HG03575 (cell line): Measurements from ENCODE around the gene KIAA1614.

ENCODE experiments used
- ATAC-seq: cut with Tn5 transposase; IDR thresholded peaks from one replicate; pipeline ENCODE4 v1.9.1; 2021; ENCODE audit not compliant: unreplicated experiment, insufficient number of reproducible peaks, low FRiP score; ENCODE audit errors: extremely low read depth

KIAA1614 gene

DNA sequence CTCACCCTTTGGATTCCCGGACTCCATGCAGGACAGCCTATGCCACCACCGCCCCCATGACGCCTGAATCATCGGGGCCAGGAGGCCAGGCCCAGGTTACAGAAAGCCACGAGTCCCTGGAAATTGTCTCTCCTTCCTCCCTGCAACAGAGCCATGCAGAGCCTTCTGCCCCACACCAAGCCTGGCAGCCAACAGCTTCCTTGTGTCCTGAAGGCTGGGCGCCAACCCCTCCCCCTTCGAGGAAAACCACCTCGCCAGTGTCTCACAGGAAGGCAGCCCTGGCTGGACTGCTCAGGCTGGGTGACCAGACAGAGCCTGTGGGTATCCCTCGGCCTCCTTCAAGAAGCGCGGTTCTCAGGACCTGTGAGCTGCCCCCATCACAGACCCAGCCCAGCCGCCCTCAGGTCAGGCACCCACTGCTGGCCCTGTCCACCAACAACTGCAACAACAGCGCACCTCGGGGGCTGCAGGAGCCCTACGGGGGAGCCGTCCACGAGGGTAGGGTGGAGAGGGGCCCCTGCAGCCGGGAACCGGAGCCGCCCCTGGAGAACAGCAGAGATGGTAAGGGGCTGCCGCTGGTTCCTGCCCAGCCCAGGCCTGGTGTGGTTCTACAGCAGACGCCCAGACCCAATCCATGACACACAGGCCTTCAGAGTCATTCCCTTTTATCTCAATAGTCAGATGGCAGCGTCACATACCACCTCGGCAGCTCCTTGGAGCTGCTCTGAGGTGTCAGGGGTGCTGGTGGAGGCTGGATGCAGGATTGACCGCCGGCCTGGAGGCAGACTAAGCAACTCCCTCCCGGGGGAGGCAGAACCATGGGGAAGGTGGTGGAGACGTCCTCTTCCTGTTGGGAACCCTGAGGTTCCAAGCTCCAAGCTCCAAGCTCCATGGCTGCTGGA lies 23.7 kb downstream of the KIAA1614 start:
- ATAC-seq = no peak

DNA sequence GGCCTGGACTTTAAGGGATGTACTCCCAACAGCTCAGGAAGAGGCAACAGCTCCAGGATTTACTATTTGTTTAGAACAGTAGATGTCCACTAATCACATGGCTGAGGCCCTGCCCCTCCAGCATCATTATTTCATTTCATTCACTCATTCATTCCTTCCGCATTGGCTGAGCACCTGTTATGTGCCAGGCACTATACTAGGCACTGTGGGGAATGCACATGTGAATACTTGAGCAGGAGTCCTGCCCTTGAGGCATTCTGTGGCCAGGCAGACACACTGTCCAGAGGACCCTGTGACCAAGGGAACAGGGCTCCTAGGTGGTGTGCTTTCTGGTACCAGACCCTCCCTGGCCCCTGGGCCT lies 24.3 kb downstream of the KIAA1614 start:
- ATAC-seq = no peak

DNA sequence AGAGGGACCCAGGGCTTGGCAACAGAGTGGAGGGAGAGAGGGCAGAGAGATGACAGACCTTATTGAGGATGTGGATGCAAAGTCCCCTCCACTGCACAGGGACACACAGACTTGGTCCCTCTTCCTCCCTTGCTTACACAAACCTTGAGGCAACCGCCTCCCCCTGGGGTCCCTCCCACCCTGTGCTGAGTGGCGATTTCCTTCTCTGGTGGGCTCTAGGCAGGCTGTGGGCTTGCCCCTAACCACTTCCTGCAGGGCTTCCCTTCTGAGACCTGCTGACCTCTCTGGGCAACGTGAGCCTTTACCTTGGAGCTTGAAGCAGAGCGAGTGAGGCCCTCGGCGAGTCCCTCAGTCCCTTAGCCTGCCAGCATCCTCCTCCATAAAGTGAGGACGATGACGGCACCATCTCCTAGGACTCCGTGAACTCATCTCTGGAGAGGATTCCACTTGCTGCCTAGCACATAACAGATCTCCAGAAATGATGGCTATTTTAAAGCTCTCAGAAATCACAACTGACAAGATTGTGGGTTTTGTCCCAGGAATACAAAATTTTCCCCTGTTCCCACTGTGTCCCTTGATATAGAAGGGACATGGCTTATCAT lies 25.0 kb downstream of the KIAA1614 start:
- ATAC-seq = no peak

DNA sequence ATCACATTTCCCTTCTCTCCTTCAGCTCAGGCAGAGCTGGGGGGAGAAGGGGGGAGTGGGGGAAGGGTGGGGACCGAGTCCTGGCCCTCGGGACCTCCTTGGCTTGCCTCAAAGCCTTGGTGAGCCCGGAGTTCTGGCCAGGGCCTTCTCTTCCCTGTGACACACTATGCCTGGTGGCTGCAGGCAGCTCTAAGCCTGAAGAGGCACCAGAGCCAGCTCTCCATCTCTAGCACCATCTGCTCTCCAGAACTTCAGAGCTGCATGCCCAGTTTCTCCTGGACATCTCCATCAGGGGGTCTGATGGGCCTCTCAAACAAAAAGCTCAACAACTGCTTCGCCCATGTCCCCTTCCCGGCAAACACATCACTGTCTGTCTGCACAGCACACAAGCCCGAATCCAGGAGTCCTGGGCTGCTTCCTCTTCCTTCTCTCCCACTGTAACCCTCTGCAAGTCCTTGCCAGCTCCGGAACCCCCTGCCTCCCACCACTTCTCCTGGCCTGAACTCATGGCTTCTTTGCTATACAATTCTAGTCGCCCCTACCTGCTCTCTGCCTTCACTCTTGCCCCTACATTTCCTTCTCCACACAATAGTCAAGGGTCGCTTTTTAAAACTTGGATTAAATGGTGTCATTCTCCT lies 26.5 kb downstream of the KIAA1614 start:
- ATAC-seq = no peak

DNA sequence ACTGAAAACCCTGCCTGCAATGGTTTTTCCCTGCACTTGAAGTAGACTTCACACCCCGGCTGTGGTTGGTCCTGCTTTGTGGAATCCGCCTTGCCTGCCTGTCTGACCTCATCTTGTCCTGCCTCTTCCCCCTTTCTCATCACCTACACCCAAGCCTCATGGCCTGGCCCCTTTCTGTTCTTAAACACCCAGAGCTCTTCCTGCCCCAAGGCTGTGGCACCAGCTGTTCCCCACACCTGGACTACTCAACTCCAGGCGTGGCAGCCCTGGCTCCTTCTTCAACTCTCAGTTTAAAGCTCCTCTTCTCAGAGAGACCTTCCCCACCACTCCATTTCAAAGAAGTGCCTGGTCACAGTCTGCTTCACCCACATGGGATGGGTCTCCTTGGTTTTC lies 27.0 kb downstream of the KIAA1614 start:
- no peak for ATAC-seq

DNA sequence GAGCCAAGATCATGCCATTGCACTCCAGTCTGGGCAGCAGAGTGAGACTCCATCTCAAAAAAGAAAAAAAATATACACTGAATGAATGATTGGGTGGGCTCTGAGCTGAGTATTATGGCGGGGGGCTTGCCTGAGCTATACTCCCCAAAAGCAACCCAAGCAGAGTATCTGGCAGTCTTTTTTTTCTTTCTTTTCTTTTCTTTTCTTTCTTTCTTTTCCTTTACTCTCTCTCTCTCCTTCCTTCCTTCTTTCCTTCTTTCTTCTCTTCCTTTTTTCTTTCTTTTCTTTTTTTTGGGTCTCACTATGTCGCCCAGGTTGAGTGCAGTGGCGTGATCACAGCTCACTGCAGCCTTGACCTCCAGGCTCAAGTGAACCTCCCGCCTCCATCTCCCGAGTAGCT lies 27.7 kb downstream of the KIAA1614 start:
- ATAC-seq = no peak

DNA sequence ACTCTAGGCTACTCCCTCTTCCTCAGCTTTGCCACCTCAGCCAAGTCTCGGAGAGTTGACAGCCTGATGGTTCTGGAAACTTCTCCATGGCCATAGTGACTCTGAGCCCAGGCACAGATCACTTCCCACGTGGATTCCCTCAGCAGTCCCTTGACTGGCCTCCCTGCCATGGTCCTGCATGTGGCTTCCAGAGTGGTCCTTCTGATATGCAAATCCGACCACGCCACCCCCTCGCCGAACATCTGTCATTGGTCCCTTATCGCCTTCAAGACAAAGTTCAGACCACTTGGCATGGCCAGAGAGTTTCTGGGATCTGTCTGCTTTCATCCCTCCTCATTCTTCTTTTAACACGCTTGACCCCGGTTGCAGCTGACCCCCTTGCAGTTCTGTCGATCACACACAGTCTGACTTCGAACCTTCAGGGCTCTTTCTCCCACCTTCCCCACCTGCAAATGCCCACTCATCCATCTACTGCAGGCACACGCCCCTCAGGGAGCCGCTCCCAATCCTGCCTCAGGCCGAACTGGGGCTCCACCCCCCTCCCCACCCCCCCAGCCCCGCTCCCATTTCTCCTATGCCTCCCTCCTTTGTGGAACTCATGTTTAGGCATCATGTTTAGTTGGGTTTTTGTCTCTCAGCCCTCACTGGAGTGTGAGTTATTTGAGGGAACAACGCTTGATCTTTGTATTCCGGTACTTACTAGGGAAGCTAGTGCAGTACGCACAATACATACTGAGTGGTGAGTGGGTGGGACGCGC lies 29.0 kb downstream of the KIAA1614 start:
- ATAC-seq = no peak

DNA sequence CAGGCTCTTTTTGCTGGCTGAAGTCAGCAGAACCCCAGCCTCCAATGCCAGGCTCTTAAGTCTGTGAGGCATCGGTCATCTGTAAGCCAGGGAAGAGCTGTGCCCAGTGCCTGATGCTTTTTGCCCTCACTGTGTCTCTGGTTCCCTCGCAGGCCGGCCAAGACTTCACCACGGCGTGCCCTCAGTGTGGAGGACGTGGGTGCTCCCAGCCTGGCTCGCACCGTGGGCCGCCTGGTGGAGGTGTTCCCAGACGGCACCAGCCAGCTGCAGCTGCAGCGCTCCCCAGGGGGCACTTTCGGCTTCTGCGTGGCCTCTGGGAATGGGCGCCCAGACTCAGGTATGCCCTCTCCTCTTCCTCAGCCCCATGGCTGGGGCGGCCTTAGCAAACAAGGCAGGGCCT lies 32.5 kb downstream of the KIAA1614 start:
- no peak for ATAC-seq

DNA sequence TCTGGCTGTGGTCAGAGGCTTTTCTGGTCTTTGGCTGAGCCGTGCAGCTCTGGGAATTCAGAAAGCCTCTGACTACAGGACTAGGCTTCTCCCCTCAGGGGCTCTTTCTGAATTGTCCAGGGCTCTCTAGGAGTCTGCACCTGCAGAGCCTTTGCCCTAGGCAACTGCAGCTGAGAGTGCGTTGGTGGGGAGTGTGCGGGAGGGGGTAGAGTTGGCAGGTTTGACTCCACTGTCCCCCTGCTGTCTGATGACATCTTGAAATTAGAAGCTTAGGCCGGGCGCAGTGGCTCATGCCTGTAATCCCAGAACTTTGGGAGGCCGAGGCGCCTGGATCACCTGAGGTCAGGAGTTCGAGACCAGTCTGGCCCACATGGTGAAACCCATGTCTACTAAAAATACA lies 32.9 kb downstream of the KIAA1614 start:
- no peak for ATAC-seq

DNA sequence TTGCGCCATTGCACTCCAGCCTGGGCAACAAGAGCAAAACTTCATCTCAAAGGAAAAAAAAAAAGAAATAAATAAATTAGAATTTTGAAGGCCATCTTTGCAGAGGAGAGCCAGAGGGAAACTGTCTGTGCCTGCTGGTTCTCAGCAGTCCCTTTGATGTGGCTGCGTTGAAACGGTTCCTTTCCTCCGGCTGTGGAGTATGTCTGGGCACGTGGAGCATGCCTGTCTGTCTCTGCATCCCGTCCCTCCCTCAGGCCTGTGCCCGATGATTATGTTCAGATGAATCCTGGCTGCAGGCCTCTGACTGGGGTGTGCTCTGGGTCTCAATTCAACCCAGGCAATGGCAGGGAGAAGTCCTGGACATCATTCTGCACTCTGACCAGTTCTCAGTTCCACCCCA lies 33.4 kb downstream of the KIAA1614 start:
- ATAC-seq = no peak

DNA sequence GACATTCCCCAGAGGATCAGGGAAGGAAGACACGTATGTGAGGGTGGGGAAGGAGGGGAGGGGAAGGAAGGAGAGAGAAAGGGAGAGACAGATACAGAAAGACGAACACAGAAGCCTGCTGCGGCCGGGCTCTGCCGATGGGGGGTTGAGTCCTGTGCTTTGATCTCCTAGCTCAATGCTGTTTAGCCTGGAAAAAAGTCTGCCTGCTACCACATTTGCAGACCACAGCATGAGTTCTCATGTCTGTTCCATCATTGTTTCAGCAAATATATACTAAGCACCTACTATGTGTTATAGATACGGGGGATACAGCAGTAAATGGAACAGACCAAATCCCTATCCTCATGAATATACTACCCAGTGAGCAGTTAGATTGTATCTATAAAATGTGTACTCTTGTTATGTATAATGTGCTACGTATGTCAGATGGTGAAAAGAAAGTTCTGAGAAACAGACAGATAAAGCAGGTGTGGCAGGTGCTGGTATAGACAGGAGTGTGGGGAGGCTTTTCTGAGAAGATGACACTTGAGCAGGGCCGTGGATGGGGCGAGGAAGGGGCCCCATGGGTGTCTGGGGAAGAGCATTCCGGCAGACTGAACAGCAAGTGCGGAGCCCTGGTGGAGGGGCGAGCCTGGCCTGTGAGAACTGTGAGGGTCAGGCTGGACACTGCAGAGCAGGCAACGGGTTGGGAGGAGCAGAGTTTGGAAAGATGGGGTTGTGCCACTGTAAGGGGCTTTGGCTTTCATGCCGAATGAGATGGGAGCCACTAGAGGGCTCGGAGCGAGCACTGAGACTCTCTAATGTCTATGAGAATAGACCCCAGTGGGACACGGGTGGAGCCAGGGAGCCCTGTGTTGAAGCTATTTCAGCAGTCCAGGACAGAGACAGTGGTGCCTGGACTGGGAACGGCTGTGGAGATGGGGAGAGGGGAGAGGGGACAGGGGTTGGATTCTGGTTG lies 34.1 kb downstream of the KIAA1614 start:
- ATAC-seq = no peak

DNA sequence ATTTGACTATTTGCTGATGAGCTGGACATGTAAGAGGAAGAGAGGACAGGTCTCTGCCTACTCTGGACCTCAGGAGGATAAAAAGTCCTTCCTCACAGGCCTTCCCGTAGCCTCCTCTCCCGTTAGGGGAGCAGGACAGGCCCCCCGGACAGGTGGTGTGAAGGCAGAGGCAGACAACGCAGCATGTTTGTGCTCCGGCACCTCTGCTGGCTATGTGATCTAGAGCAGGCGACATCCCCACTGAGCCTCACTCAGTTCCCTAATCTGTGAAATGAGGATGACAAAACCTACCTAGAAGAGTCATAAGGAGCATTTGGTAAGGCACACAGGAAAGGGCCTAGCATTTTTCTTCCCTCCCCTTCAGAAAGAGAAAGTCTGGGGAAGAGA lies 34.8 kb downstream of the KIAA1614 start:
- no peak for ATAC-seq

DNA sequence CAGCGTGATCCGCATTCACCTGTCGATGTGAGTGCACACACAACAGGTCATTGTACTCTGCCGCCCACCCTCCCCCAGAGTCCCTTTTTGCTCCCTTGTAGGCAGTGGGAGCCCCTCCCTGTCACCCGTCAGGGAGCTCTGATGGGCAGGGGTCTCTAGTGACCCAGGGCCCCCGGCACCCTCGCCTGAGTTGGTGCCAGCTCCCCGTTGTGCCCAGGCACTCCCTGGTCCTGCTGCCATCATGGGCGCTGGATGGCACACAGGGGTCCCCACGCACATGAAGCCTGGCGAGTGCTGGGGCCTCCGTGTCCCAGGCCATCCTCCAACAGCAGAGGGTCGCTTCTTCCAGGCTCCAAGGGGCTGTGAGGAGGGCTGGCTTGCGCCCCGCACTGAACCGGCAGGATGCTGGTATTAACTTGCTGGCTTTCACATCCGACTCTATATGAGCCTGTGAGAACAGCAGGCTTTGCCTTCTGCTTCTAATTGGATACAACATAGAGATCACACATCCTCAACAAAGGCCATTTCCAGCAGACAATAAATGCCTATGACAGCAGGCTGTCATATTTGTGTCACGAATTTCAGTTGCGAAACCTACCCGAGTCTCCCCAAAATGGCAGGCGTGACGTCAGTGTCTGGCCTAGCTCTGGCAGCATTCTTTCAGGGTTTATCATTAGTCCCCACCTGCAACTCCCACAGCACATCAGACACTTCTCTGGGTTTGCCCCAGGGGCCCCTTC lies 35.4 kb downstream of the KIAA1614 start:
- no peak for ATAC-seq

DNA sequence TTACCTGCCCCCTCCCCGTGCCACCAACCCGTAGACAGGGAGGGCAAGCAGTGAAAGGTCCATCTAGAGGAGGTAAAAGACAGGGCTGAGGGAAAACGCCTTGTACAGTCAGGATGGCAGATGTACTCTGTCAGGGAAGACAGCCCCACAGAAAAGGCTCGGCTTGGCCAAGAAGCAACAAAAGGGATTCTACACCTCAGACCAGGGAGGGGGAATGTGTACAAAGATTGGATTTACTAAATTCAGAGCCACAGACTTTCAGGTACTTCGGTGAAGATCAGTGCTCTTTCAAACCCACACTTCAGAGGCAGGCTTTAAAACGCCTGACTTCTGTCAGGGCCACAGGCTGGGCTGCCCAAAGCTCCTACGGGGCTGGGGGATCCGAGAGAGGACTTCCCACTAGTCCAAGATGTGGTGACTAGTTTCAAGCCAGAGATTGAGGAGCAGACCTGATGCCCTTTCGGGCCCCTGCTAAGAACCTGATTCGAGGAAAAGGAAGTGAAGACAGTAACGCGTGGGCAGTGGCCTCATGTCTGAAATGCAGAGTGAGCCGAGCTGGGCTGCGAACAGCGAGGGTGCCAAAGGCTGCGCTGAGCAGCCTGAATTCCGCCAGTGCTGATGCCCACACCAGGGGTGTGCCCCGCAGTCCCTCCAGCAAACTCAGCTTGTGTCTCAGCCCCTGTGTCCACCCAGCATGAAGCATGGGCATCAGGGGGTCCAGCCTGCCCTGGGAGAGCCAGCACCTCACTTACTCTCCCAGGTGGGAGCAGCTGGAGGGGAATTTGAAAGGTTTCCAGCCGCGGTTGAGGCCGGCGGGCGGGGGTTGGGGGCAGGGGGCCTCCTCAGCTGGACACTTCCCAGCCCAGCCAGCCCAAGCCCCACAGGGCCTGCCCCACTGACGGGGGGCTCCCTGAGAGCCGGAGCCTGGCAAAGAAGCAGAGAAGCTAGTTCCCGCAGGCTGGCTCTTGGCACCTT lies 36.2 kb downstream of the KIAA1614 start:
- no peak for ATAC-seq

DNA sequence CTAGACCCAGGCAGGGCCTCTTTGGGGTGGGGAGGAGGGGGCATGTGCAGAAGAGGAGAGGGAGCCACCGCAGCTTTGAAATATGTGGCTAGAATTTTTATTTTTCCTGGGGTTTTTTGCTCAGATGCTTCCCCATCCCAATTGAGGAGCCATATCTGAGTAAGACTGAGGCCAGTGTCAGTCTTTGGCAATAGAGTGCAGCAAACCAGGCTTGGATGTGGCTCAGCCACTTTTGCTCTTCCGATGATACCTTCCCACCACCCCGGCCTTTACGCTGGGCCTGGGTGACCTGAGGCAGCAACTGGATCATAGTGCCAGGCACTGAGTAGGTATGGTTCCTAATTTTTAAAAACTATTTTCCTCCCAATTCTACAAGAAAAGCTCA lies 36.9 kb downstream of the KIAA1614 start:
- no peak for ATAC-seq

DNA sequence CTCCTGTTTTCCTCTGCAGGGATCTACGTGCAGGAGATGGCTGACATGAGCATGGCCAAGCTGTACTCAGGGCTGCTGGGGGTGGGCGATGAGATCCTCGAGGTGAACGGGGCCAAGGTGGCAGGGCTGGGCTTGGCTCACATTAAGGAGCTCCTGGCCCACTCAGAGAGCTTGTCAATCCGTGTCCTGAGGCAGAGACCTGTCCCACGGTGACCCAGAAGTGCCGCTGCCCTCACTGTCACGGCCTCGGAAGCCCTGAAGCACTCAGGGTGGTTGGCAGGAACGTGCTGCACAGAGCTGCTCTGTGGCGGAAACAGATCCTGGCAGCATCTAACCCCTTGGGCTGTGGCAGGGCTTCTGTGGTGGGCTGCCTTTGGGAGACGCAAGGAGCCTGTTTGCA lies 37.6 kb downstream of the KIAA1614 start:
- no peak for ATAC-seq

DNA sequence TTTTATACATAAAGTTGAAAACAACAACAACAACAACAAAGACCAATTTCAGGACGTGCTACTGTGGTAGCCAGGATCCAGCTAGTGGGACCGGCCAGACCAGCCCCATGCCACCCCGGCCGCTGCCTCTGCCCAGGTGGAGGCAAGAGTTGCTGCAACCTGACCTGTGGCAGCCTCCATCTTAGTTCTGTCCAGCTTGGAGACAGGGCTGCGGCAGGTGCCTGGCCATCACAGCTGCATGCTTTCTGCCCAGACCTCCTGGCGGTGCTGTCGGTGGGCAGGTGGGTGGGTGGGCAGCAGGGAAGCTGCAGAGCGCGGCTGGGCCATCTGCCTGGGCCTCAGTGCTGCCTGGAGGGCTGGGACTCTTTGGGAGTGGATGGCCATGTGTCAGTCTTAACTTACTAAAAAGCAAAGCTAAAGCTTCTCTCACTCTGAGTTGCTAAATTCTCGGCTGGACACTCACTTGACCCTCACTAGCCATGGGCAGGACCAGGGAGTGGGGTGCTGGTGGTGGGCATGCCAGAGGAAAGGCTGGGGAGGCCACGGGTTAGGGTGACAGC lies 38.6 kb downstream of the KIAA1614 start:
- no peak for ATAC-seq
